ENCODE measurements around the gene ZNF513.
"Not testable (repeated sequence)": the region's sequence is repeated elsewhere in the genome, so short reads cannot be mapped to it uniquely, and the experiment has no call there.

The ZNF513 gene, protein sequence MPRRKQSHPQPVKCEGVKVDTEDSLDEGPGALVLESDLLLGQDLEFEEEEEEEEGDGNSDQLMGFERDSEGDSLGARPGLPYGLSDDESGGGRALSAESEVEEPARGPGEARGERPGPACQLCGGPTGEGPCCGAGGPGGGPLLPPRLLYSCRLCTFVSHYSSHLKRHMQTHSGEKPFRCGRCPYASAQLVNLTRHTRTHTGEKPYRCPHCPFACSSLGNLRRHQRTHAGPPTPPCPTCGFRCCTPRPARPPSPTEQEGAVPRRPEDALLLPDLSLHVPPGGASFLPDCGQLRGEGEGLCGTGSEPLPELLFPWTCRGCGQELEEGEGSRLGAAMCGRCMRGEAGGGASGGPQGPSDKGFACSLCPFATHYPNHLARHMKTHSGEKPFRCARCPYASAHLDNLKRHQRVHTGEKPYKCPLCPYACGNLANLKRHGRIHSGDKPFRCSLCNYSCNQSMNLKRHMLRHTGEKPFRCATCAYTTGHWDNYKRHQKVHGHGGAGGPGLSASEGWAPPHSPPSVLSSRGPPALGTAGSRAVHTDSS

DNA sequence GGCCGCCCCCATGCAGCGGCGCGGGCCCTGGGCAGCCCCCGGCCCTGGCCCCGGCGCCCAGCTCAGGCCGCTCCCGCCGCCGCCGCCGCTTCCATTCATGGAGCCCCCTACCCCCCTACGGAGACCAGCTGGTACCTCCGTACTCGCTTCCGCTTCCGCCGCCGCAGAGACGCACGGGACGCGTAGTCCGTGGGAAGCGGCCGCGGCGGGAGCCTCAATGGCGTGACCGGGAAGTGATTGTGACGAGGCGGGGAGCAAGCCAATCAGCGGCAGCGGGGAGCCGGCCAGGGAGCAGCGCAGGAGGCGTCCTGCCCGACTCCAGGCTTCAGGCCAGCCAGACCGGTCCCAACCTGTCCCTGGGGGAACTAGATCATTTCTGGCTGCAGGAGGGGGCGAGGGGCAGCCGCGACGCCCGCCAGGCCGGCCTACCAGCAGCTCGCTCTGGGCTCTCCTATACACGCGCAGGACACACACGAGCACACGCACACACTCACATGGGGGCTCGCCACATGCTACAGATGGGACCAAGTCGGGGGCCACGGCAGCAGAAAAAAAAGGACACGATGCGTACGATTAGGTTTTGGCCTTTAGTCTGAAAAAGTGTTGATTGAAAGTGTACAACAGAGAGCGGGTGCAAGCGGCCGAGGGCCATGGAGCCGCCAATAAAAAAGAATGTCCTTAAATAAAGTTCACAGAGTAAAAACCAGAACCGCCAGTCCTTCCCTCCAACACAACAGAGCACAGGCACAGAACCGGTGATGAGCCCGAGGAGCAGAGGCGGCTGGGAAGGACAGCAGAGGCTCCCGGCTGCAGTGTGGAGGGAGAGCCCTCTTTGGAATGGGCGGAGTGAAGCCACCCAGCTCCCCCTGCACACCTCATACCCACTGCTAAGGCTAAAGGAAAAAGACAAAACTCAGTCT lies at the start of gene ZNF513:
TSS of gene ZNF513 (minus strand) at position 109 of the 920 bp plus-strand sequence. CDS start 208 bp downstream, outside the sequence.
- H3K4me3 ChIP-seq = peak within 1 kb of the TSS; percentile 44 to 88 (median 65)
- H3K27ac ChIP-seq = peak within 1 kb of the TSS; percentile 62 to 95 (median 90)

DNA sequence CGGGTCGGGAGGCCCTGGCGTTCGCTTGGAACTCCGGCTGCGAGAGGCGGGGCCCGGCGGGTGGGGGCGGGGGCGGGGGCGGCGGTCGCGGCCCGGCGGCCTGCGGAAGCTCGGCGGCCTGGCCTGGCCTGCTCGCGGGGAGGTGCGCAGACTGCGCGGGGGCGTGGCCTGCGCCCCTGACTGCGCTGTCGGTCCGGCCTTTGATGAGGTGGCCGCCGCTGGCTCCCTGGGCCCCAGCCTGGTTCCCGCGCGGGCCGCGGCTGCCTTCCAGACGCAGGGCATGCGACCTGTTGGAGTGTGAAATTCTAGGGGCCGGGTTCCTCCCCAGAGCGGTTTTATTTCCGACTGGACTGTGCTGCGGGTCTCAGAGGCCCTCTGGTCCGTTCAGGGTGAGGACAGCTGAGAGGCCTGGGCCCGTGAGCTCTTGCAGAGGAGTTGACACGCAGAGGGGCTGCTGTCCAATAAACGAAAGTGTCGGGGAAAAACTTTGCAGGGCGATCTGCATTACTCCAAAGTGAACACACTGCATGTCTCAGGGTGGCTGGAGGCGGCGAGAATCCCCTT lies 48.5 kb upstream of the ZNF513 start:
- Histone ChIP-seq H3K27ac (peak overlapping the region; percentile 92 to 100 (median 99)), H3K4me3 (peak overlapping the region; percentile 76 to 100 (median 97))

DNA sequence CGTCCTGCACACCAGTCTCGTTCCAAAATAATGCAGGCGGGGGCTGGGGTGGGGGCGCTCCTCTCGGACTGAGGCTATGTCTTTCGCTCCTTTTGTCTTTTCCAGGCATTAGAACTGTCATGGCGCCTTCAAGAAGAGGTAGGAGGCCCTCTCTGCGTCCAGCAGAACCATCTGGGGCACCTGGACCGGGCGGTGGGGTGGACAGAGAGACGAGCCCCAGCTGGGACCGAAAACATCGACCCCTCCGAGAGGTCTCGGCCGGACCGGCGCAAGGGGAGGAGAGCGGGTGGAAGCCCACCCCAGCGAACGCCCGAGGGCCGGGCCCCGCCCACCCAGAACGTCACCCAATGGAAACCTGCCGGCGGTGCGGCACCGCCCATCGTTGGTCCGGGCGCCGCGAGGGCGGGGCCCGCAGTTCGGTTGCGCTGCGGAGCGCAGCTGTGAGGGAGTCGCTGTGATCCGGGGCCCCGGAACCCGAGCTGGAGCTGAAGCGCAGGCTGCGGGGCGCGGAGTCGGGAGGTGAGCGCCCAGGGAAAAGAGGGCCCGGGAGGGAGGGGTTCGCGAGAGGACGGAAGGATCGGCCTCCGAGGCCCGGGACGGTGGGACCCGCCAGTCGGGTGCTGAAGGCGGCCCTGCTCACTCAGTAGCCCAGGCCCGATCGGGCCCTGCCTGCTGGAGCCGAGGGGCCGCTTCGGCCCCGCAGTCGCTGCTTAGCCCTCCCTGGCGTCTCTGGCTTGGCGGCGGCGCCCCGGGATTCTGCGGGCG lies 47.9 kb upstream of the ZNF513 start, which contains the start of gene NRBP1:
TSS of gene NRBP1 (plus strand) at position 419 of the 765 bp plus-strand sequence. CDS start 4,643 bp downstream, outside the sequence.
- Histone ChIP-seq H3K4me3 (peak within 1 kb of the TSS; percentile 76 to 100 (median 97)), H3K27ac (peak within 1 kb of the TSS; percentile 92 to 100 (median 99))

DNA sequence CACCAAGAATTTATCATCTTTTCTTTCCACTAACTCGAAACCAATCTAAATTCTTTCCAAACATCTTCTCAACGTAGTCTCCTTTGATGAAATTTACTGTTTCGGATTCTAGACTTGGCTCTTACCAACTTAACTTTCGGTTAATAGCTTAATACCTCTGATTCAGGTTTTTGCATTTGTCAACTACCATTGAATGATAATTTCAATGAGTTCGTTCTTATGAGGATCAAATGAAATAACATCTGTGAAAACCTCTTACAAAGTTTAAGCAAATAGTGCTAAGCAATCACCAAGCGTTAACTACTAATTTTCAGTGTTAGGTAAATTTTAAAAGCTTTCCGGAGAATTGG lies 47.3 kb upstream of the ZNF513 start:
- Histone ChIP-seq H3K4me3 (peak overlapping the region; percentile 76 to 100 (median 97)), H3K27ac (peak overlapping the region in 20 of 21 experiments; percentile 92 to 100 (median 99))

DNA sequence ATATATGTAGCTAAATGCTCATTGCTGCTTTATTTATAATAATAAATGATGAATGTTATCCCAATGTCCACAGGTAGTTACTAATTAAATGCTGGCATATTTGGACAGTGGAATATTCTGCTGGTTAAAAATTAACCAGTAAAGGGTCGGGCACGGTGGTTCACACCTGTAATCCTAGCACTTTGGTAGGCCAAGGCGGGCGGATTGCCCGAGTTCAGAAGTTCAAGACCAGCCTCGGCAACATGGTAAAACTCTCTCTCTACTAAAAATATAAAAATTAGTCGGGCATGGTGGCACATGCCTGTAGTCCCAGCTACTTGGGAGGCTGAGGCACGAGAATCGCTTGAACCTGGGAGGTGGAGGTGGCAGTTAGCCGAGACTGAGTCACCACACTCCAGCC lies 44.5 kb upstream of the ZNF513 start:
- H3K4me3 ChIP-seq, H3K27ac ChIP-seq: not testable (repeated sequence)

DNA sequence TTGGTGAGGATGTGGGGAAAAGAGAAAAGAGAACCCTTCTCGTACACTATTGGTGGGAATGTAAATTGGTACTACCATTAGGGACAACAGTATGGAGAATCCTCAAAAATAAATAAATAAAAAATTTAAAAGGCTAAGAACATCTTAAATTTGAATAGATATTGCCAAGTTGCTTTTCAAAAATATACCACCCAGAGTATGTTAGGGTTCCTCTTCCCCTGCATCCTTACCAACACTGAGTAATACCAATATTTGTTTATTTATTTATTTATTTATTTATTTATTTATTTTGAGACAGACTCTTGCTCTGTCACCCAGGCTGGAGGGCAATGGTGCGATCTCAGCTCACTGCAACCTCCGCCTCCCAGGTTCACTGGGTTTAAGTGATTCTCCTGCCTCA lies 42.4 kb upstream of the ZNF513 start:
- H3K4me3 ChIP-seq = no peak overlapping the region
- no peak overlapping the region for H3K27ac ChIP-seq

DNA sequence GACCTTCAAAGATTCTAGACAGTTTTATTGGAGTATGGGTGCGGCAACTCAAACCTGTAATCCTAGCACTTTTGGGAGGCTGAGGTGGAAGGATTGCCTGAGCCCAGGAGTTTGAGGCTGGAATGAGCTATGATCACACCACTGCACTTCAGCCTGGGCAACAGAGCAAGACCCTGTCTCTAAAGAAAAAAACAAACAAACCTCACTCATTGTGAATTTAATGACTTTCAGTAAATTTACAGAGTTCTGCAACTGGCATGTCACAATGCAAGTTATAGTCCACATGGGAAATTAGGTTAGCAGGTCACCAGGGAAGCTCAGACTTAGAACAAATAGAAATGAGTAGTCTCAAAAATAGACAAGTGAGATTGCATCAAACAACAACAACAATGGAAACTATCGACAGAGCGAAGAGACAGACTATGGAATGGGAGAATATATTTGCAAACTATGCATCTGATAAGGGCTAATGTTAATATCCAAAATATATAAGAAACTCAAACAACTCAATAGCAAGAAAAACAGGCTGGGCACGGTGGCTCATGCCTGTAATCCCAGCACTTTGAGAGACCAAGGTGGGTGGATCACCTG lies 41.2 kb upstream of the ZNF513 start:
- Histone ChIP-seq H3K27ac (no peak overlapping the region), H3K4me3 (no peak overlapping the region)

DNA sequence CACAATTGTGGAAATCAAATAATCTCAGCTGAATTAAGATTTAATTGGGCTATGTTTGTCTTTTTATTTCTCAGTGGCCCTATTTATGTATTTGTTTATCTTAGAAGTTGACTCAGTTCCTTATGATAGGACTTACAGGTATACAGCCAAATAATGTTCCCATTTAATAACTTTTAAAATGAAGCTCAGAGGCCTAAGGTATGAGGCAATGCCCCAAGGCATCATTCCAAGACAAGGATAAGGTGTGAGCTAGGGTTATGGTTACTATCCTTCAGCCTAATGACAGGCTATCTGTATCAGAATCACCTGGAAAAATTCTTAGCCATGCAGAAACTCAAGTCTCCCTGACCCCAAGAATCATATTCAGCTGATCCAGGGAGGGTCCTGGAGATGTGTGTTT lies 40.5 kb upstream of the ZNF513 start:
- no peak overlapping the region for H3K27ac ChIP-seq

DNA sequence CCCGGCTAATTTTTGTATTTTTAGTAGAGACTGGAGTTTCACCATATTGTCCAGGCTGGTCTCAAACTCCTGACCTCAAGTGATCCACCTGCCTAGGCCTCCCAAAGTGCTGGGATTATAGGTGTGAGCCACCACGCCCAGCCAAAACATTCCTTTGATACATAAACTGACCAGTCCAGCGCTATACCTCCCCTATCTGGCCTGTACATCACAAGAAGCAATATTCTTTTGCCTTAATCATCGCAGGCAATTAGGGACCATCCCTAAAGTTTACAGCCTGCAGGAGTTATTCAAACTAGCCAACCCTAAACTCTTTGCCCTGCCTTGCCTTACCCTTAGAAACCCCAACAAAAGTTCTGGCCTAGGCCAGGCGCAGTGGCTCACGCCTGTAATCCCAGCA lies 35.6 kb upstream of the ZNF513 start:
- H3K4me3 ChIP-seq = no peak overlapping the region
- H3K27ac ChIP-seq = no peak overlapping the region

More for the DNA sequence above, 40.5 kb upstream of the ZNF513 start:
- H3K4me3 ChIP-seq = no peak overlapping the region

DNA sequence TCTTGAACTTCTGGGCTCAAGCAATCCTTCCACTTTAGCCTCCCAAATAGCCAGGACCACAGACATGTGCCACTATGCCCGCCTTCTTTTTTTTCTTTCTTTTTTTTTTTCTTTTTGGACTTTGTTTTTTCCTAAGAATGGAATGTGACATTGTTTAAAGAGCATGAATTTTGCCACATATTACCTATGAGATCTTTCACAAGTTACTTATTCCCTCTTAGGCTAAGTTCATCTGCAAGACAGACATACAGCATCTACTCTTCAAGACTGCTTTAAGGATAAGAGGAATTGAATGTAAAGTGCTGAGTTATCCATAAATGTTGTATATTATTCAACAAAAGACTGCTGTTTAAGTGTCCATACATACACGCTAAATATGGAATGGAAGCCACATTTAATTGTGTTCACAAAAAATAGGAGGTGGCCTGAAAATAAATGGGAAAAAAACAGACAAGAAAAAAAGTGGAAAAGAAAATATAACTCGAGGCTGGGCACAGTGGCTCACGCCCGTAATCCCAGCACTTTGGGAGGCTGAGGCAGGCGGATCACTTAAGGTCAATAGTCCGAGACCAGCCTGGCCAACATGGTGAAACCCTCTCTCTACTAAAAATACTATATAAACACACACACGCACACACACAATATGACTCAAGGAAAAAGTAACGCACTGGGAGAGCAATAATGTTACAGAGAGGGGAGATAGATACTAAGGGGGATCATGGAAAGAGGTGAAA lies 32.1 kb upstream of the ZNF513 start:
- Histone ChIP-seq H3K4me3 (no peak overlapping the region), H3K27ac (no peak overlapping the region)

DNA sequence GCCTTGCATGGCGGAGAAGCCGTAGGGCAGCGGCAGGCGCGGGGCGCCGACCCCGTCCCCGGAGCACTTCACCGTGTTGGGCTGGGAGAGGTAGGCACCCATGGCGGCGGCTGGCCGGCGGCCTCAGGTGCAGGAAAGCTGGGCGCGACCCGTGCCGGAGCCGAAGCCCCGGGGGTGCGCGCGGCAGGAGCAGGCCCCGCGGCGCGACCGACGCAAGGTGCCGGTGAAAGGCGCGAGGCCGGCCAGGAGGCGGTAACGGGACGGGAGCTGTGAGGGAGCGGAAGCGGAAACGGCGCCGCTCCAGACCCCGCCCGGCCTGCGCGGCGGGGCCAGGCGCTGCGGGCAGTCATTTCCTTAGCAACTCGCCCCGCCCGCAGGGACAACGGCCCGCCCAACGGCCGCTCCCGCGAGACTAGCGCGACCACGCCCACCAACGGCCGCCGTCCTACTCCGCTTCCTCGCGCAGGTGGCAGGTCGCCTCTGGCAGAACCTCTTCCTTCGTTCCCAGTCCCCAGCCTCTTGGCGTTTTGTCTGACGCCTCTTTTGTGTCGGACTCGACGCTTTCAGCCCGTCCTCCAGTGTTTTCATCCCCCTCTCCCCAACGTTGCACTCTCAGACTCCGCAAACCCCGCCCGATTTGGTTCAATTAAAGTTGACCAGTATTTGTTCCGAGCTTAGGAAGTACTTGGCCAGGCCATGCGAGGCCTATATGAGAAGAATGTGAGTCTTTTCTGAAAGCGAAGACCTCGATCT lies 29.0 kb upstream of the ZNF513 start, which contains the start of gene PPM1G:
TSS of gene PPM1G (minus strand) at position 271 of the 753 bp plus-strand sequence. CDS start at position 102, 169 bp downstream.
- Histone ChIP-seq H3K4me3 (peak within 1 kb of the TSS; percentile 94 to 99 (median 97)), H3K27ac (peak within 1 kb of the TSS; percentile 72 to 96 (median 90))

DNA sequence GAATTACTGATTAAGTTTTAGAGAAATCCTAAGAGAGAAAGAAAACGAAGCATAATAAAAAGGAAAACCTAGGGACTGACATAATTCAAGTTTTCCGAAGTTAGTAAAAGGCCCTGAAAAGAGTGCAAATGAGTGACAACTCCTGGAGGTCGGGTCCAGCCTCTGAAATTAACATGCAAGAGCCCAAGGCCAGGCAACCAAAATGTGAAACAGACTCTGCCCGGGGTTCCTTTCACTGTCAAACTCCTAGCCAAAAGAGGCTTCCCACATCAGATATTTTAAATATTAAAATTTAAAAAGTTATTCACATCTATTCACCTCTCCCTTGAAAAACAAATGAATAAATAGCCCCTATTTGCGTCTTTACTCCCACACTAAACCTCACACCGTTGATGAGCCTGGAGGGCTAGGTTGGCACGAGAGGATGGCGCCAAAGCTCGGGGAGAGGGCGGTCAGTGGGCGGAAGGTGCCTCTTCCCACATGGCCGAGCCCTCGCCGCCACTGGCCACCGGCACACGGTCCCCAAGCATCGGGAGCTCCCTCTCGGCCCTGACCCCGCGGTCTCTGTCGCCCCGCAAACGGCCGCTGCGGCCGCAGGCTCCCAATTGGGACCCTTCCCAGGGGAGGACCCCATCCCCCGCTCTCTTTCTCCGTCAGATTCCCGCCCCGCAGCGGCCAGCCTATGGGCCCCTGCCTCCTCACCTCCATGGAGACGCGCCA lies 28.2 kb upstream of the ZNF513 start:
- Histone ChIP-seq H3K27ac (peak overlapping the region; percentile 70 to 96 (median 90)), H3K4me3 (peak overlapping the region; percentile 94 to 99 (median 97))

DNA sequence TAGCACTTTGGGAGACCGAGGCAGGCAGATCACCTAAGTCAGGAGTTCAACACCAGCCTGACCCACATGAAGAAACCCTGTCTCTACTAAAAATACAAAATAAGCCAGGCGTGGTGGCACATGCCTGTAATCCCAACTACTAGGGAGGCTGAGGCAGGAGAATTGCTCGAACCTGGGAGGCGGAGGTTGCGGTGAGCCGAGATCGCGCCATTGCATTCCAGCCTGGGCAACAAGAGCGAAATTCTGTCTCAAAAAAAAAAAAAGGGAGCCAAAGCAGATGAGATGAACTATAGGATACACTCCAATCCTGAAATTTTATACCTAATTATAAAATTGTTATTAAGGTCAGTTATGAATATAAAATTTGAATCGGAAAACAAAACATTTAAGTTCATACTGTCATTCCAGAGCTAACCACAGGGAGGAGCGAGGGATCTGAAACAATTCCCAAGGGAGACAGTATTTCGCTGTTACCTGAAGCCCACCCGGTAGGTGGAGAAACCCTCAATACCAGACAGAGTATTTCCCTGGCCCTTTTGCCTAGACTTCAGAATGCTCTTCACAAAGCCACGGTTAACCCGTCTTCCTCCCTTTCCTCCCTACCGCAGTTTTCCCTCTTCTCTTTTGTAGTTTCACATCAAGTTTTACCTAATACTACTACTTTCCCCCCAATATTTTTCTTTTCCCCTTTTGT lies 27.4 kb upstream of the ZNF513 start:
- peak overlapping the region in 5 of 21 experiments; percentile 24 to 94 (median 92) for H3K27ac ChIP-seq

DNA sequence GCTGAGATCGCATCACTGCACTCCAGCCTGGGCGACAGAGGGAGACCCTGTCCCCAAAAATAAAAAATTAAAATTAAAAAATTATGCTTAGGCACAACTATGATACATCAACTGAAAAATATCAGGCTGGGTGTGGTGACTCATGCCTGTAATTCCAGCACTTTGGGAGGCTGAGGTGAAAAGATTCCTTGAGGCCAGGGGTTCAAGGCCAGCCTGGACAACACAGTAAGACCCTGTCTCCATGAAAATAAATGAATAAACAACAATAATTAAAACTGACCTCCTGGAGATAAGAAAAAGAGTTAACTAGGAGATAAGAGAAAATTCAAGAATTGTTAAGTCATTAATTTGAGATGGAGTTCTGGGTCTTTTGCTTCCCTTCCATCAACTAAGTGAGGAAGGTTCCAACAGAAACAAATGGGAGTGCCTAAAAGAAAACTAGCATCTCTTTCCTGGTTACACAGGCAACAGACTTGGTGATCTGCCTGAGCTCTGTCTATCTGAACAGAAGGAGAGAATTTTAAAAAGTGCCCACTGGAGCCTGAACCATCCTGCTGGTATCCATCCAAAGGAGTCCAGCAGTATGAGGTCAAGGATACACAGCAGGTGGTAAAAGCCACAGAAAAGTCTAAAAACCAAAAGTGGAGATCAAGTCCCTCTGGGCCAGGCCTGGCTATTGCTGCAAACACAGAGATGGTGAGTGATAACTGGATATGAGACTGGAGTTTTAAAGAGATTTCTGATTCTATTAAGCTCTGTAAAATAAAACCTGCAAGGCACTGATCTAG lies 20.0 kb upstream of the ZNF513 start:
- Histone ChIP-seq H3K27ac (no peak overlapping the region), H3K4me3 (no peak overlapping the region)

More for the DNA sequence above, 27.4 kb upstream of the ZNF513 start:
- H3K4me3 ChIP-seq = peak overlapping the region; percentile 94 to 99 (median 97)

DNA sequence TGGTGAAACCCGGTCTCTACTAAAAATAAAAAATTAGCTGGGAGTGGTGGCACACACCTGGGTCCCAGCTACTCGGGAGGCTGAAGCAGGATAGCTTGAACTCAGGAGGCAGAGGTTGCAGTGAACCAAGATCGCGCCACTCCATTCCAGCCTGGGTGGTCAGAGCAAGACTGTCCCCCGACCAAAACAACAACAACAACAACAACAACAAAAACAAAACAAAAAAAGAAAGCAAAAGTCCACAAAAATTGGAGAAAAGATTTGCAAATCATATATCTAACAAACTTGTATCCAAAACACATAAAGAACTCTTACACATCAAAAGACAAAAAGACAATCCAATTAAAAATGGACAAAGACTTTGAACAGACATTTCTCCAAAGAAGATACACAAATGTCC lies 18.4 kb upstream of the ZNF513 start:
- no peak overlapping the region for H3K27ac ChIP-seq

More for the DNA sequence above, 18.4 kb upstream of the ZNF513 start:
- no peak overlapping the region for H3K4me3 ChIP-seq

All from skin epidermis (tissue), 12 donors.